HG03045 (cell line): ENCODE data around the gene KCNH3.
"Not testable (repeated sequence)": the region's sequence is repeated elsewhere in the genome, so short reads cannot be mapped to it uniquely, and the experiment has no call there.

Experiments used
- ATAC-seq: cut with Tn5 transposase; IDR thresholded peaks from one replicate; pipeline ENCODE4 v1.9.1; 2021; ENCODE audit warnings: mild to moderate bottlenecking, moderate library complexity; ENCODE audit not compliant: unreplicated experiment

Gene KCNH3

GRCh38 chr12:49524660-49525324 is 14.0 kb upstream of the KCNH3 start:
- ATAC-seq = no peak

DNA sequence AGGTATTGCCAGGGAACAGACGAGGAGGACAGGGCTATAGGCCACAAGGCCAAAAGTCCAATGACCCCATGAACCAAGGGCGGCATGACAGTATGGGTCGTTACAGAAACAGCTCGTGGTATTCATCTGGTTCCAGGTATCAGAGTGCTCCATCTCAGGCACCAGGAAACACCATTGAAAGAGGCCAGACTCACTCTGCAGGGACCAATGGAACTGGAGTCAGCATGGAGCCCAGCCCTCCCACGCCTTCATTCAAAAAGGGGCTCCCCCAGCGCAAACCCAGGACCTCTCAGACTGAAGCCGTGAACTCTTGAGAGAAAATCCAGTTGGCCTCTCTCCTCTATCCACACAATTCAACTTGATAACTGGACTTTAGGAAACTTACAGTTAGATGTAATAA is 12.9 kb upstream of the KCNH3 start:
- ATAC-seq = no peak

GRCh38 chr12:49527361-49528130 is 11.3 kb upstream of the KCNH3 start:
- no peak for ATAC-seq

GRCh38 chr12:49529414-49529813 is 9.4 kb upstream of the KCNH3 start:
- ATAC-seq = no peak

DNA sequence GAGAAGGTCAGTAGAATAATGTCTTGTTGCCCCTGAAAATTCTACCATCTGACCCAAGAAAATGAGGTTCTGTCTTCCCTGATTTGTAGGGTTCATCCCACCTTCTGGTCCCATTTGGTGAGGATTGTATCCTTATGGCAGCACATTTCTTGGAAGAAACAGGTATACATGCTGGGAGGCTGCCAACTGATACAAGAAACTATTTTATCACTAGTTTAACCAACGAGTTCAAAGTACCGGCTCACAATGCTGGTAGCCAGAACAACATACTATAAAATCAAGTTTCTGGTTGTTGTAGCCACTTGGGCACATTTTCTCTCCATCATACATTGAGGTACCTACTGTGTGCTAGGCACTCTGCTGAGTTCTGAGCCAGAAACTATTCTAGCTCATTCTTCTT is 7.1 kb upstream of the KCNH3 start:
- ATAC-seq = no peak

DNA sequence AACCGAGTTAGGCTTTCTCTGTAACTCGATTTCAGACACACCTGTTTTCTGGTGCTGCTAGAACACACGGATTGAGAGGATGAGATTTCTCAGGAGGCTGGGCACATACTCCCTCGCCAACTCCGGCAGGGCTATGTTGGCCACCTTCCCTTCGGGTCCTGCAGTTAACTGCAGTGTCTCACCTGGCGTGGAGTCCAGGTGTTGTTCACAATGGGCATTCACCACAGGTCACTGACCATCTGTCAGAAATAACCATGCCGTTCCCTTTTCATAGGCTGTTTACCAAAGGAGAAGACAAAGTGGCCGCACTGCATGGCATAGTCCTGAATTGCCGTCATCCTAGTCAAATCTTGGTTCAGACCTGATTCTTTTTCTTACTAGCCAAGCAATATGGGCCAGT is 5.5 kb upstream of the KCNH3 start:
- no peak for ATAC-seq

GRCh38 chr12:49534122-49534521 is 4.7 kb upstream of the KCNH3 start:
- ATAC-seq = not testable (repeated sequence)

GRCh38 chr12:49534731-49535278 is 4.0 kb upstream of the KCNH3 start:
- ATAC-seq = no peak

- ATAC-seq = no peak
Measured at GRCh38 chr12:49535921-49536525, 2.8 kb upstream of the KCNH3 start.

DNA sequence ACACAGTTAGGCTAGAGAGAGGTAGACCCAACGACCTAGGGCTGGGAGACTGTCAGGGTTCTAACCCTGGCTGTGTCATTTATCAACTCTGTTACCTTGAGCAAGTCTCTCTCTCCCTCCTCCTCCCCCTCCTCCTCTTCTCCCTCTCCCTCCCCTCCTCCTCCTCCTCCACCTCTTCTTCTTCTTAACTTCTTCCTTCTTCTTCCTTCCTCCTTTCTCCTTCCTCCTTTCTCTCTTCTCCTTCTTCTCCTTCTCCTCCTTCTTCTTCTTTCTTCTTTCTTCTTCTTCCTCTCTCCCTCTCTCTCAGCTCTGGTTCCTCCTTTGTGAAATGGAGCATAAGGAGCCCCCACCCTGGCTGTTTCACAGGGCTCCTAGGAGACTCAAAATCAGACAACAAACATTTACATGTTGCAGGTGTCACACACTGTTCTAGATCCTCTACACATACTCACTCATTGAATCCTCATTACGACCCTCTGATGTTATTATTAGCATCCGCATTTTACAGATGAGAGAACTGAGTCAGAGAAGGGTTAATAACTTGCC is 2.2 kb upstream of the KCNH3 start:
- ATAC-seq = no peak

GRCh38 chr12:49537231-49537751 is 1.5 kb upstream of the KCNH3 start:
- no peak for ATAC-seq

DNA sequence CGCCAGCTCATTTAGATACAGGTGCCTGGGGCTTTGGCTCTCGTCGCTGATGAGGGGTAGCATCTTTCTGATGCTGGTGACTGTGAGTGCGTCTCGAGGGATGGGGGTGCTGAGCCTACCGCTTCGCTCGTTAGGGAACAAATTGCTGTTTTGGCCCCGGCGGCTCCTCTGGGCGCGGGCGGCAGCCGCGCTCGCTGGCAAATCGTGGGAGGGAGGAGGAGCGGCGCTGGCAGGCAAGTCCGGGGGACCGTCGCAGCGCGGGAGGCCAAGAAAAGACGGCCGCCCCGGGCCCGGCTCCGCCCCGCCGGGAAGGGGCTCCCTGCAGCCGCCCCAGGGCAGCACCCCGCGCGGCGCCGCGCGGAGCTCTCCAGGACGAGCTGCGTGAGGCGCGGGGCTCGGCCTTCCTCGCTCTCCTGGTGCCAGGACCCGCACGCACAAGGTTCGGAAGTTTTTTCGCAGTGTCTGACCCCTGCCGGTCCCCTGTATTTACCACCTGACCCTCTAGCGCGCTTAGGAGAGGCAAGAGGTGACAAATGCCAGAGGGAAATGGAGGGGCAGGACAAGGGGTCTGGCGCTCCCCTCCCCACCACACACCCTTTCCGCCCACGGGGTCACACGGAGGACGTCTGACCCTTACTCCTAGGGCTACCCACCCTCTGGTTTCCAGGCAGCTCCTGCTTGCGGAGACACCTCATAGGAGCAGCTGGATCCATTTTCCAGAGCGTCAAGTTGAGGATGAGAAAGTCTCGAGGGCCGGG is 899 bp upstream of the KCNH3 start:
- ATAC-seq = no peak

DNA sequence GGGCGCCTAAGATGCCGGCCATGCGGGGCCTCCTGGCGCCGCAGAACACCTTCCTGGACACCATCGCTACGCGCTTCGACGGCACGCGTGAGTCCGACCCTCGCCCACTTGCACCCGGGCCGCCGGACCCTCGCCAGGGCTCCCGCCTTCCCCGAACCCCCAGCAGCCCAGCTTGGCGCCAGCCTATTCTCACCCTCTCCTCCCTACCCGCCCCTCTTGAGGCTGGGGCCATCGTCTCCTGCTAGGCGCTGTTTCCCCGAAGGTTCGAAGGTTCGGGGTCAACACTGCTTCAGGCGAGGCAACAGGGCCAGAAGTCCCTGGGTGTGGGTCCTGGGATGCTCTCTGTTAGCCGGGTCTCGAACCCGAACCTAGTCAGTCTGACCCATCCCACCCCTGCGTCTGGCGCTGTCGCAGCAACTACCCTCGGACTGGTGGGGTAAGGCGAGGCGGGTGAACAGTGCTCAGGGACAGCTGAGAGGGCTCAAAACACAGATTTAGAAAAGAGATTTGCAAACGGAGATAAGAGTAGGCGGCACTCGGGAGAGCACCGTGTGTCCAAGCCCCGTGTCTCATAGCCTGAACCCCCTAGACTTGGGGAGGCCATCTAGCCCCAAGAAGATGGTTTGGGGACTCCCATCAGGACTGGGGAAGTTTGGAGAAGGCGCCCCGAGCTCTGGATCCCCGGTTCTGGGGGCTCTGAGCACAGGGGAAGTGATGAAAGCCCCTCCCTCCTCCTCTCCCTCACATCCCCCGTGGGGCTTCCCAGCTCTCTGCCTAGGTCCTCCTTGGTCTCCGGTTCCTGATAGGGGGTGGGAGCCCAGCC is 787 bp downstream of the KCNH3 start:
- ATAC-seq = no peak

GRCh38 chr12:49540229-49541139 is 1.7 kb downstream of the KCNH3 start:
- ATAC-seq = no peak

DNA sequence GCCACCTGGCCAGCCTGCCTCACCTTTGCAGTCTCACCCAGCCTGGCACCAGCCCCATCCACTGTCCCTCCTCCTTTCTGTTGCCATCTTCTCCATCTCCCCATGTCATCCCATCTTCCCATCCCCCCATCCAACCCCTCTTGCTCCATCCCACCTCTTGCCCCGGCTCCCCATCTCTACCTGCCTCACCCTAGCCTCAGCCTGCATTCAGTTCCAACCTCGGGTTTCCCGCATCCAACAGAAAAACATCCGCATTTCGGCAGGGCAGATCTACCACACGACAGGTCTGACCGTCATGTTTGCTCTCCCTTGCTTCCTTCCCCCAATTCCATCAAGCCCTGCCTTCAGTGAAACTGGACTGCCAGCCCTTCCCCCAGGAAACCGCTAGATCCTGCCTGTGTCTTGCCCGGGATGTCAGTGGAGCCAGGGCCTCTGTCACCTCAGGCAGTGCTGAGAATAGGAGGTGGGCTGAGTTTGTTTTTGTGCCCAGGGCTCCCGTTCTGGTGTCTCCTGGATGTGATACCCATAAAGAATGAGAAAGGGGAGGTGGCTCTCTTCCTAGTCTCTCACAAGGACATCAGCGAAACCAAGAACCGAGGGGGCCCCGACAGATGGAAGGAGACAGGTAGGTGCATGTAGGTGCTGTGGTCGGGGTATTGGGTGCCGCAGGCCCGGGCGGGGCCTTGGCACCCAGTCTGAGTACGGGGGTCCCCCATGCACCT is 2.5 kb downstream of the KCNH3 start:
- ATAC-seq = no peak

GRCh38 chr12:49541911-49542505 is 3.2 kb downstream of the KCNH3 start:
- no peak for ATAC-seq

- ATAC-seq = no peak
Measured at GRCh38 chr12:49542592-49543160, 3.8 kb downstream of the KCNH3 start.
